ENCODE measurements around the gene PANX2. TPM values are rescaled to one million over a fixed set of nuclear protein-coding genes. Genes with fewer than 3 reads are reported as not detected.
"Not testable (repeated sequence)": the region's sequence is repeated elsewhere in the genome, so short reads cannot be mapped to it uniquely, and the experiment has no call there.

The PANX2 gene
- total RNA-seq, 2 experiments from 2014 or later = 1.1 to 1.4 TPM

DNA sequence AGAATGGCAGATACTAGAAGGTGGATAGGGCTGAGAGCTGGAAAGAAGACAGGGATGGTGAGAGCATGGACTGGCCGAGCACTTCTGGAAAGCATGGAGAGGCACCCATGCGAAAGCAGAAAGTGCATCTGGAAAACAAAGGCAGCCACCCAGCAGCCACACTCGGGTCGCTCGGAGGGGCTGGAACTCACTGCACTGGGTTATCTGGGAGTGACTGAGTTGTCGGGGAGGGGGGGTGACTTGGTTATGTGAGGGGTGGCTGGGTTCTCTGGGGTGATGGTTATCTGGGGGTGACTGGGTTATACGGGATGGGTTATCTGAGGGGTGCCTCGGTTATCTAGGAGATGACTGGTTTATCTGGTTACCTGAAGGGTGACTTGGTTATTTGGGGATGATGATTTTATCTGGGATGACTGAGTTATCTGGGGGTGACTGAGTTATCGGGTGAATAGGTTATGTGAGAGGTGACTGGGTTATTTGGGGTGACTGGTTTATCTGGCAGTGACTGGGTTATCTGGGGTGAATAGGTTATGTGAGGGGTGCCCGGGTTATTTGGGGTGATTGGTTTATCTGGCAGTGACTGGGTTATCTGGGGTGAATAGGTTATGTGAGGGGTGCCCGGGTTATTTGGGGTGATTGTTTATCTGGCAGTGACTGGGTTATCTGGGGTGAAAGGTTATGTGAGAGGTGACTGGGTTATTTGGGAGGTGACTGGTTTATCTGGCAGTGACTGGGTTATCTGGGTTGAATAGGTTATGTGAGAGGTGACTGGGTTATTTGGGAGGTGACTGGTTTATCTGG lies 2.6 kb upstream of the PANX2 start:
- ChIA-PET CTCF (no interaction called here), POLR2A (no interaction called here)

DNA sequence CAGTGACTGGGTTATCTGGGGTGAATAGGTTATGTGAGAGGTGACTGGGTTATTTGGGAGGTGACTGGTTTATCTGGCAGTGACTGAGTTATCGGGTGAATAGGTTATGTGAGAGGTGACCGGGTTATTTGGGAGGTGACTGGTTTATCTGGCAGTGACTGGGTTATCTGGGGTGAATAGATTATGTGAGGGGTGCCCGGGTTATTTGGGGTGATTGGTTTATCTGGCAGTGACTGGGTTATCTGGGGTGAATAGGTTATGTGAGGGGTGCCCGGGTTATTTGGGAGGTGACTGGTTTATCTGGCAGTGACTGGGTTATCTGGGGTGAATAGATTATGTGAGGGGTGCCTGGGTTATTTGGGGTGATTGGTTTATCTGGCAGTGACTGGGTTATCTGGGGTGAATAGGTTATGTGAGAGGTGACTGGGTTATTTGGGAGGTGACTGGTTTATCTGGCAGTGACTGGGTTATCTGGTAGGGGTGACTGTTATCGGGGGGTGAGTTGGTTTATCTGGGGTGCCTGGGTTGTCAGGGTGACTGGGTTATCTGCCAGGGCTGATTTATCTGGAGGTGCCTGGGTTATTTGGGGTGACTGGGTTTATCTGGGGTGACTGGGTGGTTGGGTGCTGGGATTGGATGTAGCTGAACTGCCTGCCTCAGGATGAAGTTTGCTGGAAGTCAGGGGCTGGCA lies 1.9 kb upstream of the PANX2 start:
- CTCF ChIA-PET = interaction anchor here (1.4 kb wide), 1 partner anchor 40 kb away, joined by 3 read pairs; no protein-coding TSS in a partner anchor
- POLR2A ChIA-PET = not testable (repeated sequence)

DNA sequence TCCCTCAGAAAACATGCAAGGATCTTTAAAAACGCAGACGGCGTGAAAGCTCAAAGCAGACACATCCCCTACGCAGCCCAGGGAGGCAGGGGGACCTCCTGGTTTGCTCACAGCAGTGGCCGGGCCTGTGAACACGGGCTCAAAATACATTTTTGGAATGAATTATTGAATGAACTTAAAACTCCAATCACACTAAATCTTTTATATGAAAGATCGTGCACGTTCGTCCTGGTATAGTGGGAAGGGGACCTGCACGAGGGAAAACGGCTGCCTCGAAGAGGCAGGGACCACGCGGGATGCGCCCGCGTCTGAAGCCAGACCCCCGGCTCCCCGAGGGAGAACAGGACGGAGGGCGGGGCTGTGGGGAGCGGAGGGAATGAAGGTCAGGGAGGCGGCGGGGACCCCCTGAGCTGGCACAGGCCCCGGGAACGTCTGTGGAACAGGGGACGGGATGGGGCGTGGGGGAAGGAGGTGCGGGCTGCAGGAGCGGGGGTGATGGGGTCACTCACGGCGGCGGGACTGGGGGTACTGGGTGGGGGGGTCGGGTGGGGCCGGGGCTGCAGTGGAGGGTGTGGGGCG lies 1.3 kb upstream of the PANX2 start:
- CTCF ChIA-PET = interaction anchor here (1.4 kb wide), 1 partner anchor 40 kb away, joined by 3 read pairs; no protein-coding TSS in a partner anchor
- POLR2A ChIA-PET = no interaction called here

DNA sequence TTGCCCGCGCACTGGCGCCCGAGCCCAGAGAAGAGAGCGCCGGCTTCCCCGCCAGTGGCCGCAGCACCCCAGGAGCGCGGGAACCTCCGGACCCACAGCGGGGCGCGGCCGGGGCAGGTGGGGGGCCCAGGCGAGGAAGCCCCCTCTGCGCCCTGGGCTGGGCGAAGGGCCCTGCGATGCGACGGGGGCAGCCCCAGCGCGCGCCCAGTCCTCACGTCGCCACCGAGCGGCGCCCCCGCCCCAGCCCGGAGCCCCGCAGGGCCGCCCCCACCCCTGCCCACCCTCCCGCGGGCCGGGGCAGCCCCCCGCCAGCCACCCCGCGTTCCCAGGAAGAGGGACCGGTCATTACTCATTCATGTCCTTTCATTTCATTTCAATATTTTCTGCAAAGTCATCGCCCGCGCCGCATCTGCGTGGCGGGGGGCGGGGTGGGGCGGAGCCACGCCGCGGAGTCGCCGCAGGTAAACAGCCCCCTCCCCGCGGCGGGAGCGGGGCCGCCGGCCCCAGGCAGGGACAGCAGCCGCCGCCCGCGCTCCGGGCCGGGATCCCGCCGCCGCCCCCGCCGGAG lies 673 bp upstream of the PANX2 start:
- POLR2A ChIA-PET = no interaction called here
- CTCF ChIA-PET = interaction anchor here (1.4 kb wide), 1 partner anchor 39 kb away, joined by 3 read pairs; no protein-coding TSS in a partner anchor

DNA sequence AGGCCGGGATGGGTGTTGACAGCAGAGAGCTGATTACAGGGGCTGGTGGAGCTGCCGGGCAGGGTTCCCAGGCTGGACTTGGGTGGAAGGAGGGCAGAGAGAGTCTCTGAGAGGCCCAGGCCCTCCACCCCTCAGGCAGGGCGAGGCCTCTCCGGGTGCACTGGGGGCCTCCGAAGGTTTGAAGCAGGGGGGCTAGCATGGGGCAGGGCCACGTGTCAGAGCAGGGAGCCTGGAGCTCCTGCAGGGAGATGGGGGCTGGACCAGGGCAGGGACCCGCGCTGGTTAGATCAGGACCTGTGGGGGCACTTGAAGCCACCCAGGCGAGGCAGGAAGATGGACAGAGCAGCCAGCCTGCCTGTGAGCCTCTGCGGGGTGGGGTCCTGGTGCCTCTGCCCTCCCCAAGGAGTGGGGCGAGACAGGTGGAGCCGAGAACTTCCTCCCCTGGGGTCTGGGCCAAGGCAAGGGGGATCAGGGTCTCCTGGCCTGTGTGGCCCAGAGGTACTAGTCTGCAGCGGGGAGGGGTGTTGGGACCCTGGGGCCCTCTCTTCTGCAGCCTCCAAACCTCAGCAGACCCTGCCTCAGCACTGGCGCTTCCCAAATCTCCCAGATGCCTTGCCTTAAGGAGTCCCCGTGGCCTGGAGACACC lies 911 bp downstream of the PANX2 start:
- ChIA-PET POLR2A (interaction anchor here (1.5 kb wide), 1 partner anchor 20 kb away, joined by 4 read pairs; no protein-coding TSS in a partner anchor), CTCF (no interaction called here)

DNA sequence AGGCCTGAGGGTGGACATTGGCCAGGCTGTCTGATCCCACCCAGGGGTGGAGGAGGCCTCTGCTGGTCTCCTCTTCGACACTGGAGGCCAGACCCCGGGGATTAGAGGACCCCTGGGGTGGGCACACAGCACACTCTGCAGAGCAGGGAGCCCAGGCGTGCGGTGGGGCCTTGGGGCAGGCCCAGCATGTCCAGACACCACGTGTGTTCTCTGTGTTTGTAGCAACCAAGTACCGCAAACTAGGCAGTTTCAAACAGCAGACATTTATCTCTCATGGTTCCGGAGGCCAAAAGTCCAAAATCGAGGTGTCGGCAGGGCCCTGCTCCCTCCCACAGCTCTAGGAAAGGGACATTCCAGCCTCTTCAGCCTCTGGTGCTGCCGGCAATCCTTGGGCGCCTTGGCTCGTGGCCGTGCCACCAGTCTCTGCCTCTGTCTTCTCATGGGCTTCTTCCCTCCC lies 1.5 kb downstream of the PANX2 start:
- POLR2A ChIA-PET = no interaction called here
- CTCF ChIA-PET = no interaction called here

DNA sequence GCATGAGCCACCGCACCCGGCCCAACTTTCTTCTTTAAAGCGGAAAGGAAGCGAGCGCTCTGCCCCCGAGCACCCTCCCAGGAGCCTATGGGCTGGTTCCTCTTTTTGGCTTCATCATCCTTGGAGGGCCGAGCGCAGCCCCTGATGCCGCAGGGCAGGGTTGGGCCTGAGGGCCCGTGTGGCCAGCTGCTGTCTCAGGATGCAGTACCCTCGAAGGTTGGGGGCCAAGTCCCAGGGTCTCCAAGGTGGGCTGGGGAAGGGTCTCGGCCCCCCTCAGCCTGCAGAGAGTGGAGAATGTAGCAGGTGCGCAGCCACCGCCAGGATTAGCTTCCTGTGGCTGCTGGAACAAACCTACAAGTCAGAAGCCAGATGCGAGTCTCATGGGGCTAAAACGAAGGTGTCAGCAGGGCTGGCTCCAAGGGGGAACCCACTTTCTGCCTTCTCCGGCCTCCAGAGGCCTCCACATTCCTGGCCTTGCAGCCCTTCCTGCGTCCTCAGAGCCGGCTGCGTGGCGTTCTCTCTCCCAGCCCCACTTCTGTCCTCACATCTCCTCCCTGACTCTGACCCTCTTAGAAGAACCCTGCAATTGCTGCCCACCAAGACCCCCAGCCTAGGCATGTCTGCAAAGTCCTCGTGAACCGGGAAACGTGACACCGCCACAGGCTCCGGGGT lies 2.9 kb downstream of the PANX2 start:
- ChIA-PET CTCF (no interaction called here), POLR2A (no interaction called here)

DNA sequence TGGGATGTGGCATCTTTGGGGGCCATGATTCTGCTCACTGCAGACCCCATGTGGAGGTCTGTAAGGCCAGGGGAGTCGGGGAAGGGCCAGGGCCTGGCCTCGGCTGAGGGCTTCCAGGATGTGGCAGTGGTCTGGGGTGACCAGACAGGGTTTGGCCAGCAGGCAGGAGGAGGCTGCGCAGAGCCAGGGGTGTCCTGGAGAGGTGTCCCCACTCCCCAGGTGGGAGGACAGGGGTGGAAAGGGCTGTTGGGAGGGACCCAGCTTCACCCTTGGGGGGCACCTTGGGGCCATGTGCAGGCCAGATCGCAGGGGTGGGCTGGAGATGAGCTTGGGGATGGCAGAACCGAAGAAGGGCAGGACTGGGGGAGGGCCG lies 3.4 kb downstream of the PANX2 start:
- CTCF ChIA-PET = no interaction called here

DNA sequence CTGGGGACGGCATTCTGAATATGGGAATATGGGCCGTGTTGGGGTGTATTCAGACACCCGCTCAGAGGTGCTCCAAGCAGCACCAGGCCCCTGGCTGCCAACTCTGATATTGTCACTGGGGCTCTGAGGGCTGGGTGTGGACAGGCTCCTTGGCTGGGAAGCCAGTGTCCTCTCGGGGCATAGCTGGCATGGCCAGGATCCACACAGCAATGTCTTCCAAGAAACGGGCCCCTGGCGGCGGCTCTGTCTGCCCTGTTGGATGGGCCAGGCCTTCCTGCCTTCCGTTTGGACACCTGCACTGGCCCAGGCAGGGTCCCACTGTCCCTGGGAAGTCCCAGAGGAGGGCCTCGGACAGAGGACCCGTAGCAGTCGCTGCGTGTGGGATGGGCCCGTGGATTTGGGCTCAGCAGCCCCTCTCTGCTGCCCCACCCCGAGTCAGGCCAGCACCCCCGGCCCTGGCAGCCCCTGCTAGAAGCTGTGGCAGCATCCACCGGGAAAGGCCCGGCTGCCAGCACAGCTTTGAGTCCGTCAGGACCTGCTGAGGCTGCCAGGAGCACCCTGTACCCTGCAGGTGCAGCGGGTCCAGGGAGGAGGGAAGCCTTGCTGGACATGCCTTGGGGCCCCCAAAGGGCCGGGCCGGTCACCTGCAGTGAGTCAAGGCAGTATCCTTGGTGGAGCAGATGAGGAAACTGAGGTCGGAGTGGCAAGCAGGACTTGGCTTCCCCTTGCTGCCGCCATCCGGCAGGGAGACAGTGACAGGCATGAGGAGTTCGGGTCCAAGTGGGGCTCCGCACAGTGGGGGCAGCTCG lies 4.1 kb downstream of the PANX2 start:
- POLR2A ChIA-PET = interaction anchor here (0.5 kb wide), 1 partner anchor 22 kb away, joined by 3 read pairs; no protein-coding TSS in a partner anchor
- CTCF ChIA-PET = no interaction called here

More for the DNA sequence above, 3.4 kb downstream of the PANX2 start:
- POLR2A ChIA-PET = no interaction called here

DNA sequence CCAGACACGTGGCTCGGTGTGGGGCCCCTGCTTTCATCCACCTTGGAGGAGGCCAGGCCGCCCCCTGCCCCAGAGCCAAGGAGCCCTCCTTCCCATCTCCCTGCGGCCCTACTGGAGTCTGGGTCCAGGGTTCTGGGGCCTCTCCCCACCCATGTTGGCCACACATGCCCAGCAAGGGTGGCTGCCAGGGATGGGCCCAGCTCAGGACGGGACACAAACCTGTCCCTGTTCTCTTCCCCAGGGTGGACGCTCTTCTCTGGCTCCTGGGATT lies 4.6 kb downstream of the PANX2 start:
- CTCF ChIA-PET = no interaction called here
- POLR2A ChIA-PET = interaction anchor here (0.5 kb wide), 1 partner anchor 22 kb away, joined by 3 read pairs; no protein-coding TSS in a partner anchor

DNA sequence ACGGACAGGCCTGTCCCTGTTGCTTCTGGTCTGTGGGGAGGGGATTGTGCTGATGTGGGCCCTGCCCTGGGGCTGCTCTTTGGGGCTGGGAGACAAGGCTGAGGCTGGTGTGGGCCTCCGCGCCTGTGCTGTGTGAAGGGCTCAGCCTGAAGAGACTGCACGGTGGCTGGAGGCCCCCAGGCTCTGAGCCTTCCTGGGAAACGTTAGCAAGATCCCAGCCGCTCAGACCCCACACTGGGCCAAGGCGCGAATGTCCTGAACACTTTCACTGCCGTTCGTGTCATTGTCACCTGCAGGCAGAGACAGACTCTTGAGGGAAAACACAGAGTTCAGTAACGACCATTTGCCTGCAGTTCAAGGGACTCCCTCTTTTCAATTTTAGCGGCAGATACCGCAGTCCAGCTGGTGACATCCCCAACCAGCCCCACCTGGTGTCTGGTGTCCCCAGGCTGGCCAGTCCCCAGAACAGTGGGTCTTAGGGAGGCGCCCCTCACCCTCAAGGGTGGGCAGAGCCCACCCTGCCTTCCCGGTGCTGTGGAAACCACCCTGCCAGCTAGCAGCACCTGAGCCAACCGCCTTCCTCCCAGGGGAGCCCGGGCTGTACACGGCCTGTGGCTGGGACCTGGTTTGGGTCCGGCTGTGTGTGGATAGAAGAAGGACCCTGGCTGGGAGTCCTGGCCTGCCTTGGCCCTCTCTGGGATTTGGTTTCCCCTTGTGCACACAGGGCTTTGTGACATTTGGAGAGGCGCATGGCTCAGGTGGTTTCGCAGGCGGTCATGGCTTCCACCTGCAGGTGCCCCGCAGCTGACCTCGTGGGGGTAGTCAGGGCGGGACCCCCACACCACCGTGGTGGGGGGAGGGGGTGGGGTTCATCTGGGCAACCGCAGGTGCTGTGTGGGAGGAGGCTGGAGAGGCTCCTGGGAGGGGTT lies 5.7 kb downstream of the PANX2 start:
- ChIA-PET POLR2A (no interaction called here), CTCF (no interaction called here)

DNA sequence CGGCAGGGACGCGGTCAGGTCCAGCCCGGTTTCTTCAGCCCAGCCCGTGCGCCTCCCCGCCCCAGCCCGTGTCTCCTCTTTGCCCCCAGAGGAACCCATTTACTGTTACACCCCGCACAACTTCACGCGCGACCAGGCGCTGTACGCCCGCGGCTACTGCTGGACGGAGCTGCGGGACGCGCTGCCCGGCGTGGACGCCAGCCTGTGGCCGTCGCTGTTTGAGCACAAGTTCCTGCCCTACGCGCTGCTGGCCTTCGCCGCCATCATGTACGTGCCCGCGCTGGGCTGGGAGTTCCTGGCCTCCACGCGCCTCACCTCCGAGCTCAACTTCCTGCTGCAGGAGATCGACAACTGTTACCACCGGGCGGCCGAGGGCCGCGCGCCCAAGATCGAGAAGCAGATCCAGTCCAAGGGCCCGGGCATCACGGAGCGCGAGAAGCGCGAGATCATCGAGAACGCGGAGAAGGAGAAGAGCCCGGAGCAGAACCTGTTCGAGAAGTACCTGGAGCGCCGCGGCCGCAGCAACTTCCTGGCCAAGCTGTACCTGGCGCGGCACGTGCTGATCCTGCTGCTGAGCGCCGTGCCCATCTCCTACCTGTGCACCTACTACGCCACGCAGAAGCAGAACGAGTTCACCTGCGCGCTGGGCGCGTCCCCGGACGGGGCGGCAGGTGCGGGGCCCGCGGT lies 6.5 kb downstream of the PANX2 start:
- ChIA-PET POLR2A (no interaction called here), CTCF (no interaction called here)

DNA sequence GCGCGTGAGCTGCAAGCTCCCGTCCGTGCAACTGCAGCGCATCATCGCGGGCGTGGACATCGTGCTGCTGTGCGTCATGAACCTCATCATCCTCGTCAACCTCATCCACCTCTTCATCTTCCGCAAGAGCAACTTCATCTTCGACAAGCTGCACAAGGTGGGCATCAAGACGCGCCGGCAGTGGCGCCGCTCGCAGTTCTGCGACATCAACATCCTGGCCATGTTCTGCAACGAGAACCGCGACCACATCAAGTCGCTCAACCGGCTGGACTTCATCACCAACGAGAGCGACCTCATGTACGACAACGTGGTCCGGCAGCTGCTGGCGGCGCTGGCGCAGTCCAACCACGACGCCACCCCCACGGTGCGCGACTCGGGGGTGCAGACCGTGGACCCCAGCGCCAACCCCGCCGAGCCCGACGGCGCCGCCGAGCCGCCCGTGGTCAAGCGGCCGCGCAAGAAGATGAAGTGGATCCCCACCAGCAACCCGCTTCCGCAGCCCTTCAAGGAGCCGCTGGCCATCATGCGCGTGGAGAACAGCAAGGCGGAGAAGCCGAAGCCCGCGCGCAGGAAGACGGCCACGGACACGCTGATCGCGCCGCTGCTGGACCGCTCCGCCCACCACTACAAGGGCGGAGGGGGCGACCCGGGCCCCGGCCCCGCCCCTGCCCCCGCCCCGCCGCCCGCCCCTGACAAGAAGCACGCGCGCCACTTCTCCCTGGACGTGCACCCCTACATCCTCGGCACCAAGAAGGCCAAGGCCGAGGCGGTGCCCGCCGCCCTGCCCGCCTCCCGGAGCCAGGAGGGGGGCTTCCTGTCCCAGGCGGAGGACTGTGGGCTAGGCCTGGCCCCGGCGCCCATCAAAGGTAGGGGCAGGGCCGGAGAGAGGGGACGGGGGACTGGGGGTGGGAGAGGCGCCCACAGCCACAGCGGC lies 7.3 kb downstream of the PANX2 start:
- POLR2A ChIA-PET = no interaction called here
- CTCF ChIA-PET = no interaction called here

DNA sequence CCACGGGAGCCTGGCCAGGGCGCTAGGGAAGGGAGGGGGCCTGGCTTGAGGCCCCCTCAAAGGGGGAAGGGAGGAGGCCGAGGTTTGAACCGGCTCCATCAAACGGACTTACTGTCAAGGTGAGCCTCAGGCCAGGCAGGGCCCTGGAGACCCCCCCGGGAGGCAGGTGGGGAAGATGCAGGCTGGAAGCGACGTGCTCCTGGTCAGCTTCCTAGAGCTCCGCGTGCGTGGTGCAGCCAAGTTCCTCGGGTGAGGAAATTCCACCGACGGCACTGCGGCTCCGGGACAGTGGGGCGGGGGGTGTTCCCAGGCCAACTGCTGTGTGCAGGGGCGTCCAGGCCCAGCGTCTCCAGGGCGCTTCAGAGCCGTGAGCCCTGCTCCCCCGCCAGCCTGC lies 7.9 kb downstream of the PANX2 start:
- POLR2A ChIA-PET = no interaction called here
- CTCF ChIA-PET = no interaction called here

DNA sequence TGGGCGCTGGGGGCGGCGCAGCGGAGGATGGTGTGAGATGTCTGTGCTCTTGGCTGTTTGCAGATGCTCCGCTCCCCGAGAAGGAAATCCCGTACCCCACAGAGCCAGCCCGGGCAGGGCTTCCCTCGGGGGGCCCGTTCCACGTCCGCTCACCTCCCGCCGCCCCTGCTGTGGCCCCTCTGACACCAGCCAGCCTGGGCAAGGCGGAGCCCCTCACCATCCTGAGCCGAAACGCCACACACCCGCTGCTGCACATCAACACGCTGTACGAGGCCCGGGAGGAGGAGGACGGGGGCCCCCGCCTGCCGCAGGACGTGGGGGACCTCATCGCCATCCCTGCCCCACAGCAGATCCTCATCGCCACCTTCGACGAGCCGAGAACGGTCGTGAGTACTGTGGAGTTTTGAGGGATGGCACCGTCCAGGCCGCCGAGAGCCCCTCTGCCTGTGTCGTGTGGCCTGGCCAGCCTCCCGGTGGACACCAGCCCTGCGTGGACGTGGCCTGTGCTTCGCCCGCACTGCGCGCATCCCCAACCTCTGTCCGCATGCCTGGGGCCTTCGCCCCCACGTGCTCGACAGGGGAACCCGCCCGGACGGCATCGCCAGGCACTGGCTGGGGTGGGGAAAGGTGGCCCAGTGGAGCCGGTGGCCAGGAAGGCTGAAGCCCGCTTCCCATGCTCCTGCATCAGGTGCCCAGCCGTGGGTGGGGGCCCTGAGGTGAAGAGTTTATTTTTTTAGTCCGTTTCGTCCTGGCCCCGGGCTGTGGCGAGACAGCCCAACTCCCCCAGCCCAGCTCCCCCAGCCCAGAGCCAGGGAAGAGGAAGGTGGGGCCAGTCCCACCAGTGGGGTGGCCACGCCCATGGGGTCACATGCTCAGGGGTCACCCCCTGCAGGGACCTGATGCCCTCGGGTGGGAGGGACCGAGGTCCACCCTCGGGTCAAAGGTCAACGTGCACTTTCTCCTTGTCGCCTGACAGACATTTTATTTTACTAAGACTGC lies 8.6 kb downstream of the PANX2 start:
- ChIA-PET POLR2A (no interaction called here), CTCF (no interaction called here)
